Neural progenitor cell (in vitro differentiated cells): ENCODE results near the gene CNTNAP2.

Source experiments
- EZH2 ChIP-seq: fragments of 200-600 bp; sonication (generic); IDR thresholded peaks from 2 replicates; pipeline ENCODE4 v1.6.1; 2017; ENCODE audit warnings: antibody characterized with exemption, mild to moderate bottlenecking, moderate library complexity
- TF ChIP-seq, protein P1 (sequence below): fragments of 200-600 bp; sonication (generic); IDR thresholded peaks from 2 replicates; pipeline ENCODE4 v1.5.1; 2017; ENCODE audit warnings: antibody characterized with exemption, mild to moderate bottlenecking

GRCh38 chr7:146185844-146186243 is 69.2 kb downstream of the CNTNAP2 start:
- TF ChIP-seq, protein P1, sequence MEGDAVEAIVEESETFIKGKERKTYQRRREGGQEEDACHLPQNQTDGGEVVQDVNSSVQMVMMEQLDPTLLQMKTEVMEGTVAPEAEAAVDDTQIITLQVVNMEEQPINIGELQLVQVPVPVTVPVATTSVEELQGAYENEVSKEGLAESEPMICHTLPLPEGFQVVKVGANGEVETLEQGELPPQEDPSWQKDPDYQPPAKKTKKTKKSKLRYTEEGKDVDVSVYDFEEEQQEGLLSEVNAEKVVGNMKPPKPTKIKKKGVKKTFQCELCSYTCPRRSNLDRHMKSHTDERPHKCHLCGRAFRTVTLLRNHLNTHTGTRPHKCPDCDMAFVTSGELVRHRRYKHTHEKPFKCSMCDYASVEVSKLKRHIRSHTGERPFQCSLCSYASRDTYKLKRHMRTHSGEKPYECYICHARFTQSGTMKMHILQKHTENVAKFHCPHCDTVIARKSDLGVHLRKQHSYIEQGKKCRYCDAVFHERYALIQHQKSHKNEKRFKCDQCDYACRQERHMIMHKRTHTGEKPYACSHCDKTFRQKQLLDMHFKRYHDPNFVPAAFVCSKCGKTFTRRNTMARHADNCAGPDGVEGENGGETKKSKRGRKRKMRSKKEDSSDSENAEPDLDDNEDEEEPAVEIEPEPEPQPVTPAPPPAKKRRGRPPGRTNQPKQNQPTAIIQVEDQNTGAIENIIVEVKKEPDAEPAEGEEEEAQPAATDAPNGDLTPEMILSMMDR = no peak
- no peak for TF ChIP-seq EZH2
